Colonic mucosa (tissue), 4 donors: Measurements from ENCODE around the gene NPAS3. TPM values are rescaled to one million over a fixed set of nuclear protein-coding genes. Genes with fewer than 3 reads are reported as not detected.

Source experiments
- DNase-seq: peaks from one replicate; pipeline ENCODE4 v3.0.0-alpha.2; 2020
- H3K27ac ChIP-seq: fragments of 200-600 bp; one replicate; pipeline ENCODE4 v1.8.0; 2021
- H3K27me3 ChIP-seq: fragments of 200-600 bp; one replicate; pipeline ENCODE4 v1.8.0; 2021
- H3K36me3 ChIP-seq: fragments of 200-600 bp; one replicate; pipeline ENCODE4 v1.8.0; 2021
- H3K4me1 ChIP-seq: fragments of 200-600 bp; one replicate; pipeline ENCODE4 v1.8.0; 2021; ENCODE audit warnings: mild to moderate bottlenecking
- H3K4me3 ChIP-seq: fragments of 200-600 bp; one replicate; pipeline ENCODE4 v1.8.0; 2021
- H3K9ac ChIP-seq, 2 donors: one replicate each; pipeline ENCODE4 v1.7.0; 2013; ENCODE audit warnings: control low read depth in 2 of 2, low read depth in 2 of 2, low read length in 2 of 2
- H3K9me3 ChIP-seq: fragments of 200-600 bp; one replicate; pipeline ENCODE4 v1.8.0; 2021
- intact Hi-C: fragments of 100-400 bp; cut with DNase I; formaldehyde crosslinking; loops from one replicate; pipeline ENCODE4 v1.14.1; 2022
- total RNA-seq, 2 donors: library from RNA; stranded (reverse); fragmentation: NEBNext Ultra II Directional in 1 of 2; extraction: Animal tissue kit (Norgen Biotek cat#: 25700) in 1 of 2; gene quantifications; one replicate each; pipeline ENCODE4 v1.2.1, GENCODE V29; 2021
- TF ChIP-seq, protein P1 (sequence below): fragments of 200-600 bp; IDR thresholded peaks from one replicate; pipeline ENCODE4 v1.8.0; 2022; ENCODE audit warnings: antibody characterized with exemption, mild to moderate bottlenecking
- donor health status: healthy.
- donor health status: DM: no; HTN: no; CAD: no.
- donor health status: DM: no; HTN: no; CAD: no.

Gene NPAS3
- total RNA-seq, 2 donors from 2014 or later, result 0.79 to 1.6 TPM

DNA sequence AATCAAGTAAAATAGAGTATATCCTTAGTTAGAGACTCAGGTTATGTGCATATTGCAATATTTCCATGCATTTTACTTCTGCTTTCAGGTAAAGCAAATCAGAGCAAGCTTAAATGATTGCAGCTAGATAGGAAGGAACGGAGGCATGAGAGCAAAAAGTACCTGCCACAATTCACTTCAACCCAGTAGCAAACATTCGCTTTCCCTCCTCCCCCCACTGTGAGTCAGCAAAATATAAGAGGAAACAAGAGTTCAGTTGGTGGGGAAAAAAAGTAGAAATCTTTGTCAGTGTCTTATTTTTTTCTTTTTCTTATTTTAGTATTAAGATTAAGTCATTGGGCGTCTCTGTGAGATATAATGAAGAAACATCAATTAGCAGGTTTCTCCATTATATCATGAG lies 475.4 kb downstream of the NPAS3 start:
- intact Hi-C loops, result no loop called here
- DNase-seq, result no peak
- no peak overlapping the region for H3K27ac ChIP-seq
- H3K9ac ChIP-seq, result no peak overlapping the region
- no peaks in the 10 kb centered on the region for H3K9me3 ChIP-seq
- TF ChIP-seq, protein P1, sequence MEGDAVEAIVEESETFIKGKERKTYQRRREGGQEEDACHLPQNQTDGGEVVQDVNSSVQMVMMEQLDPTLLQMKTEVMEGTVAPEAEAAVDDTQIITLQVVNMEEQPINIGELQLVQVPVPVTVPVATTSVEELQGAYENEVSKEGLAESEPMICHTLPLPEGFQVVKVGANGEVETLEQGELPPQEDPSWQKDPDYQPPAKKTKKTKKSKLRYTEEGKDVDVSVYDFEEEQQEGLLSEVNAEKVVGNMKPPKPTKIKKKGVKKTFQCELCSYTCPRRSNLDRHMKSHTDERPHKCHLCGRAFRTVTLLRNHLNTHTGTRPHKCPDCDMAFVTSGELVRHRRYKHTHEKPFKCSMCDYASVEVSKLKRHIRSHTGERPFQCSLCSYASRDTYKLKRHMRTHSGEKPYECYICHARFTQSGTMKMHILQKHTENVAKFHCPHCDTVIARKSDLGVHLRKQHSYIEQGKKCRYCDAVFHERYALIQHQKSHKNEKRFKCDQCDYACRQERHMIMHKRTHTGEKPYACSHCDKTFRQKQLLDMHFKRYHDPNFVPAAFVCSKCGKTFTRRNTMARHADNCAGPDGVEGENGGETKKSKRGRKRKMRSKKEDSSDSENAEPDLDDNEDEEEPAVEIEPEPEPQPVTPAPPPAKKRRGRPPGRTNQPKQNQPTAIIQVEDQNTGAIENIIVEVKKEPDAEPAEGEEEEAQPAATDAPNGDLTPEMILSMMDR, result no peak
- no peaks in the 10 kb centered on the region for H3K27me3 ChIP-seq
- no peaks in the 10 kb centered on the region for H3K36me3 ChIP-seq
- H3K4me1 ChIP-seq, result no peaks in the 10 kb centered on the region
- no peak overlapping the region for H3K4me3 ChIP-seq

GRCh38 chr14:33420051-33420627 lies 481.5 kb downstream of the NPAS3 start:
- H3K9me3 ChIP-seq, result no peaks in the 10 kb centered on the region
- TF ChIP-seq, protein P1, result no peak

GRCh38 chr14:33430414-33431035 lies 491.8 kb downstream of the NPAS3 start:
- Histone ChIP-seq H3K4me1 (no peaks in the 10 kb centered on the region), H3K27me3 (no peaks in the 10 kb centered on the region), H3K9ac (no peak overlapping the region), H3K36me3 (no peaks in the 10 kb centered on the region), H3K4me3 (no peak overlapping the region), H3K27ac (no peak overlapping the region), H3K9me3 (no peaks in the 10 kb centered on the region)
- TF ChIP-seq, protein P1, result no peak
- DNase-seq, result no peak
- intact Hi-C loops, result loop anchor here (10.0 kb wide), 2 partner anchors 716 to 856 kb away; no protein-coding TSS in a partner anchor

More at GRCh38 chr14:33420051-33420627, 481.5 kb downstream of the NPAS3 start:
- no peak for DNase-seq
- H3K27me3 ChIP-seq, result no peaks in the 10 kb centered on the region
- intact Hi-C loops, result no loop called here
- H3K4me3 ChIP-seq, result no peak overlapping the region
- H3K27ac ChIP-seq, result no peak overlapping the region
- H3K9ac ChIP-seq, result no peak overlapping the region
- no peaks in the 10 kb centered on the region for H3K36me3 ChIP-seq
- H3K4me1 ChIP-seq, result no peaks in the 10 kb centered on the region

DNA sequence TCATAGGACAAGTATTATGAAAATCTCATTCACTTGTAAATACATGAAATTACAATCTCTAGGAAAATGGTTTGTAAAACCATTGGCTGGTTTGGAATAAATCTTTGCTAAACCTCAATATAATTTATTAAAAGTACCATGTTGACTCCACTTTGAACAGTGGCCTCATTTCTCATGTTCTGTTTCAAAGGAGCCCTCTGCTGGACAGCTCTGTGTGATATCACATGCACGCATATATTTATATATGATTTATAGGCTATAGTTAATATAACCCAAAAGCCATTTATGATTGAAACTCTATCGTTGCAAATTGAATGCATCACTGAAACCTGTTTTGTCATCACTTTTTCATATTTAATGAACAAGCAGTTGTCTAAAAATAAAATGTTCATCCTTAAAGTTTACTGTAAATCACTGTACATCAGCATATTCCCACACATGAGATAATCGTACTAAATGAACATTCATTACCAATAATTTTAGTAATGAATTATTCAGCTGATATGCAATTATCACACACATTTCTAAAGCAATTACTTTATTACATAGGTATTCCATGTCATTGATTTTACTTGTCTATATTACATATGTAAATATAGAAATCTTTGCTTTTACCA lies 493.8 kb downstream of the NPAS3 start:
- intact Hi-C loops, result loop anchor here (10.0 kb wide), 2 partner anchors 718 to 858 kb away; no protein-coding TSS in a partner anchor
- TF ChIP-seq, protein P1, result peak; percentile 47
- Histone ChIP-seq H3K27me3 (no peaks in the 10 kb centered on the region), H3K9me3 (no peaks in the 10 kb centered on the region), H3K4me3 (no peak overlapping the region), H3K27ac (no peak overlapping the region), H3K9ac (no peak overlapping the region), H3K36me3 (no peaks in the 10 kb centered on the region), H3K4me1 (no peaks in the 10 kb centered on the region)
- no peak for DNase-seq

DNA sequence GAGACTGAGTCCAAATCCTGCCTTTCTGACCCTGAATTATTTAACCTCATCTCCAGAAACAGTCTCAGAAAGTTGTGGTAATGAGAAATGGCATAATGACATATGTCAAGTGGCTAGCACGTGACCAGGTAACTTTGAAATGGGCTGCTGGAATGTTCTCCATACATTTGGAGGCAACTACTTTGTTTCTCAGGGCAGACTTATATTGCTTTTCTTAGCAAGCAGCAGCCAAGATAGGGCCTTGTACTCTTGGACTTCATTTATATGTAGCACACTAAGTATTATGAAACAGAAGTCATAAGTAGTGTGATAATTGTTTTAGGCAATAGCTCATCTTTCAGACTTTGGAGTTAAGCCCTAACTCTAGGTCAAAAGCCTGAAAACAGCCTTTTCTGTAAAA lies 494.7 kb downstream of the NPAS3 start:
- H3K9me3 ChIP-seq, result no peaks in the 10 kb centered on the region
- H3K27me3 ChIP-seq, result no peaks in the 10 kb centered on the region
- TF ChIP-seq, protein P1, result no peak
- no peak overlapping the region for H3K4me3 ChIP-seq
- no peak overlapping the region for H3K27ac ChIP-seq
- H3K4me1 ChIP-seq, result no peaks in the 10 kb centered on the region
- intact Hi-C loops, result loop anchor here (10.0 kb wide), 2 partner anchors 719 to 859 kb away; no protein-coding TSS in a partner anchor
- no peak for DNase-seq
- no peak overlapping the region for H3K9ac ChIP-seq
- no peaks in the 10 kb centered on the region for H3K36me3 ChIP-seq
